H1 (cell line): Measurements from ENCODE around the gene CACNB4. TPM values are rescaled to one million over a fixed set of nuclear protein-coding genes. Genes with fewer than 3 reads are reported as not detected.

Experiments
- ASH2L ChIP-seq: fragments of 200-600, 300-600 bp; sonication (generic); IDR thresholded peaks from one replicate; pipeline ENCODE4 v1.7.1; 2017; ENCODE audit warnings: low read length
- RFX5 ChIP-seq: IDR thresholded peaks from 2 replicates; pipeline ENCODE4 v1.6.1; 2011; ENCODE audit warnings: low read depth, low read length, improper control_type of control experiment, borderline replicate concordance
- TAF7 ChIP-seq: optimal IDR thresholded peaks from 2 replicates; pipeline ENCODE3; 2011; ENCODE audit warnings: low read depth, mild to moderate bottlenecking, inconsistent platforms, low read length, moderate library complexity, borderline replicate concordance
- polyA plus RNA-seq, 7 experiments: library from polyadenylated mRNA; depleted of rRNA in 3 of 7; stranded (reverse) in 5 of 7; unstranded in 2 of 7; fragments of >200 nt in 5 of 7; fragments of 200-250 nt in 2 of 7; gene quantifications; 1 replicate in 5 of 7; 2 replicates in 1 of 7; 4 replicates in 1 of 7; pipeline versions ENCODE4 v1.2.1 to v1.2.3, GENCODE V29; 2011 to 2013; ENCODE audit warnings: missing spikeins in 2 of 7, mixed read lengths in 2 of 7
- total RNA-seq: library from RNA; stranded (reverse); fragmentation: NEBNext Ultra II Directional; extraction: Animal tissue kit (Norgen Biotek cat#: 25700); gene quantifications from 2 replicates; pipeline ENCODE4 v1.2.1, GENCODE V29; 2021
- TF ChIP-seq, protein P1 (sequence below): IDR thresholded peaks from 2 replicates; pipeline ENCODE4 v1.6.1; 2012; ENCODE audit warnings: inconsistent platforms

Gene CACNB4
- total and polyA plus RNA-seq, 2 of the 8 experiments (the other 6 are each of a cell fraction or from before 2014, with no cell fraction given), result 2.0 to 4.0 TPM

GRCh38 chr2:152086231-152086630 lies 12.6 kb downstream of the CACNB4 start (continued):
- TF ChIP-seq RFX5, result no peak
- TF ChIP-seq, protein P1, sequence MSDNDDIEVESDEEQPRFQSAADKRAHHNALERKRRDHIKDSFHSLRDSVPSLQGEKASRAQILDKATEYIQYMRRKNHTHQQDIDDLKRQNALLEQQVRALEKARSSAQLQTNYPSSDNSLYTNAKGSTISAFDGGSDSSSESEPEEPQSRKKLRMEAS, result no peak
- TF ChIP-seq ASH2L, result no peak
- no peak for TF ChIP-seq TAF7
